ENCODE data around the gene PRDM7. TPM values are rescaled to one million over a fixed set of nuclear protein-coding genes. Genes with fewer than 3 reads are reported as not detected.
"Not testable (repeated sequence)": the region's sequence is repeated elsewhere in the genome, so short reads cannot be mapped to it uniquely, and the experiment has no call there.

The PRDM7 gene
- total RNA-seq, 2 donors from 2014 or later = not detected

- Mint-ChIP-seq H3K27ac (no peak overlapping the region), H3K9me3 (no peaks in the 10 kb centered on the region), H3K36me3 (no peaks in the 10 kb centered on the region)
- no peak for DNase-seq (ENCODE audit: low spot score in 2 of 2)
- ATAC-seq = no peak
Measured at GRCh38 chr16:90011508-90011819, 65.7 kb downstream of the PRDM7 start.

GRCh38 chr16:90010676-90011507 lies 66.2 kb downstream of the PRDM7 start:
- ATAC-seq = no peak
- DNase-seq (ENCODE audit: low spot score in 2 of 2) = no peak
- H3K27ac Mint-ChIP-seq = no peak overlapping the region
- H3K9me3 Mint-ChIP-seq = no peaks in the 10 kb centered on the region
- no peaks in the 10 kb centered on the region for H3K36me3 Mint-ChIP-seq

GRCh38 chr16:90009172-90009899 lies 67.8 kb downstream of the PRDM7 start:
- no peak for DNase-seq (ENCODE audit: low spot score in 2 of 2)
- Mint-ChIP-seq H3K9me3 (no peaks in the 10 kb centered on the region), H3K27ac (peak overlapping the region in 1 of 2 donors; percentile 87), H3K36me3 (no peaks in the 10 kb centered on the region)
- peak; percentile 33 to 39 for ATAC-seq

GRCh38 chr16:90008708-90009145 lies 68.4 kb downstream of the PRDM7 start:
- Mint-ChIP-seq H3K36me3 (no peaks in the 10 kb centered on the region), H3K9me3 (no peaks in the 10 kb centered on the region), H3K27ac (peak overlapping the region; percentile 60 to 87)
- peak; percentile 48 to 72 for DNase-seq (ENCODE audit: low spot score in 2 of 2)
- ATAC-seq = peak; percentile 94 to 98

GRCh38 chr16:90007635-90008234 lies 69.4 kb downstream of the PRDM7 start:
- H3K27ac Mint-ChIP-seq = not testable (repeated sequence)

GRCh38 chr16:90007015-90007414 lies 70.1 kb downstream of the PRDM7 start:
- DNase-seq (ENCODE audit: low spot score in 2 of 2) (no peak), ATAC-seq (no peak)
- no peaks in the 10 kb centered on the region for H3K36me3 Mint-ChIP-seq
- H3K9me3 Mint-ChIP-seq = no peaks in the 10 kb centered on the region
- H3K27ac Mint-ChIP-seq = no peak overlapping the region

More at GRCh38 chr16:90007635-90008234, 69.4 kb downstream of the PRDM7 start:
- H3K9me3 Mint-ChIP-seq; ATAC-seq; DNase-seq (ENCODE audit: low spot score in 2 of 2); H3K36me3 Mint-ChIP-seq: not testable (repeated sequence)

Other genes with a start within 250 kb of the PRDM7 start
- 1 to 10 TPM; 1.9 to 2.6 TPM for gene SPIRE2, start 248.9 kb downstream of the PRDM7 start, total RNA-seq
- 100 to 1,000 TPM; 167 to 235 TPM for gene TCF25, start 203.7 kb downstream of the PRDM7 start, total RNA-seq
- gene MC1R, start 158.5 kb downstream of the PRDM7 start, total RNA-seq = 1 to 10 TPM; 4.6 to 5.1 TPM
- 10 to 100 TPM in 1 of 2 donors, not detected in 1; 10.2 TPM for gene TUBB3, start 154.0 kb downstream of the PRDM7 start, total RNA-seq
- 10 to 100 TPM in 1 of 2 donors, 1 to 10 TPM in 1; 5.1 to 22.8 TPM for gene DEF8, start 128.6 kb downstream of the PRDM7 start, total RNA-seq
- gene DBNDD1, start 57.9 kb downstream of the PRDM7 start, total RNA-seq = 1 to 10 TPM in 1 of 2 donors, under 1 TPM in 1; 0.50 to 1.1 TPM

All from activated naive CD4-positive, alpha-beta T cell treated with anti-CD3 and anti-CD28 coated beads, Interleukin-2, amount 50 U/mL, for 72 hours (primary cell).